NCI-H524 (cell line): Measurements from ENCODE around the gene UPF2.

Experiments
- DNase-seq, 2 experiments: peaks; one replicate each; lab custom pipeline; 2025; lab: John Stamatoyannopoulos, UW

Gene UPF2

GRCh38 chr10:11884706-11885423 lies 157.7 kb downstream of the UPF2 start:
- no peak for DNase-seq

DNA sequence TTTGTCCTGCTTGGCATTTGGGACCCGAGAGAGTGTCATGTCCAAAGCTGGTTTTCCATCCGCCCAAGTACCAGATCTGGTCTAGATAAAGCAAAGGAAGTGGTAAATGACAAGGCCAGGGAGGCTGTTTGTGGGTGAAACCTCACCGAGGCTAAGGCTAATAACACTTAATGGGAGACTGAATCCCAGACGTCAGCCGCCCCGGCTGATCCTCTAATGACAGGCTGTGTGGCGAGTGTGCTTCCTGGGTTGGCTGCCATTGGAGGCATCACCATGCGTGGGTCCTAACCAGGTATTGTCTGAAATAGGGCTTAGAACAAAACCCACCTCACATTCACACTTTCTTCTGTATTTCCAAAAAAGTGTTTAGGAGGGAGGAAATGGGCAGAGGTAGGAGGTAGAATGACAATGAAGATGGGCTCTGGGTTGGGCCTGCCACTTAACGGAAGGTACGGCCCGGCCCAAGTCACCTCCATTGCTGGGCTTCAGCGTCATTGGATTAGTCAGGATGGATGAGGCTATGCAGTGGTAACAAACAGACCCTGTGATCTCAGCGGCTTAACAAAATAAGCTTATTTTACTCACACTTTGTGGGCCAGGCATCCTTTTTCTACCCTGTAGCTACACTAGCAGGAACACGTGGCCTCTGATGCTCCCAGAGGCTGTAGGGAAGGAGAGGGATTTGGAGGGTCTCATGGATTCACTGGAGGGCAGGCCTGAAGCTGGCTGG lies 159.8 kb downstream of the UPF2 start:
- DNase-seq = no peak

DNA sequence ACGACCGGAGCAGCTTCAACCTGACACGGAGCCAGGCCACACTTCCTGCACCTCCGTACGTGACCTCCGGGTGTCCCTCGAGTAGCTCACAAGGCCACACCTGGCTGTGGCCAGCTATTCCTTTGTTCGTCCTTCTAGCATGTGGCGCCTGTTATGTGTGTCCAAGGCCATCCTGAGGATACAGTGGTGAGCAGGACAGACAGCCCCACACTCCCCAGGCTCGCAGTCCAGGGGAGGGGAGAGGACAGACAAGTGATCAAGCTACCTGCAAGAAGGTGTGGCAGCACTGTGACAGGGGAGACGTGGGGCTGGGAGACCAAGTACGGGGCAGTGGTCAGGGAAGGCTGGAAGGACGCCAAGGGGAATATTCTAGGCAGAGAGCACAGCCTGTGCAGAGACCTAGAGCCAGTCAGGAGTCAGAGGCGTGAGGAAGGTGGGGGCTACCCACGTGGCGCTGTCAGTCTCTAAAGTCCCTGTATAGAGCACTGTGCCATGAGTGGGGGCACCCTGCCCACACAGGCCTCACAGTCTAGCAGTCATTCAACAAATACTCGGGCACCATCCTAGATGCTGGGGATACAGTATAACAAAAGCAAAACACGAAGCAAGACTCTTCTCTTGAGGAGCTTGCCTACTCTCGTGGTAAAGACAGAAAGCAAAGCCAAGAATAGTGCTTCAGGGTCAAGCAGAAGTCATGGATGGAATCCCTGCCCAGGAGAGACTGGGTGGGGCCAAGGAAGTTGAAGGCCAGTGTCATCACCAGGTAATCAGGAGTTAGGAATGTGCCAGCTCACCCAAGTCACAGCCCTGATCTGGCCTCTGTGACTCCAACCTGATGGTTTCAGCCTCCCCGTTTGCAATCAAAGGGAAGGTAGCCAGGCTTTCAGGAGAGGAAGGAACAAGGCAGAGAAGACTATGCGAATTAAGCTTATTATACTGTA lies 160.9 kb downstream of the UPF2 start:
- DNase-seq = no peak

GRCh38 chr10:11881030-11881476 lies 161.6 kb downstream of the UPF2 start:
- DNase-seq = no peak

- no peak for DNase-seq
Measured at GRCh38 chr10:11880151-11881029, 162.2 kb downstream of the UPF2 start.

DNA sequence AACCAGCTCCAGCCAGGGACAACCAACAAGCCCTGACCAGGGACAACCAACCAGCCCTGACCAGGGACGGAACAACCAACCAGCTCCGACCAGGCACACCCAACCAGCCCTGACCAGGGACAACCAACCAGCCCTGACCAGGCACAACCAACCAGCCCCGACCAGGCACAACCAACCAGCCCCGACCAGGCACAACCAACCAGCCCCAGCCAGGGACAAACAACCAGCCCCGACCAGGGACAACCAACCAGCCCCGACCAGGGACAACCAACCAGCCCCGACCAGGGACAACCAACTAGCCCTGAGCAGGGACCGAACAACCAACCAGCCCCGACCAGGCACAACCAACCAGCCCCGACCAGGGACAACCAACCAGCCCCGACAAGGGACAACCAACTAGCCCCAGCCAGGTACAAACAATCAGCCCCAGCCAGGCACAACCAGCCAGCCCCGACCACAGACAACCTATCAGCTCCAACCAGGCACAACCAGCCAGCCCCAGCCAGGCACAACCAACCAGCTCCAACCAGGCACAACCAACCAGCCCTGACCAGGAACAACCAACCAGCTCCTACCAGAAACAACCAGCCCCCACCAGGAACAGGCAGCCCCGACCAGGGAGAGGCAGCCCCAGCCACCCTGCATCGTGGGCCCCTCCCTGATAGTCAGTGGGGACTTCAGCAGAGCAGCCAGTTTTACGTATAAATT lies 163.1 kb downstream of the UPF2 start:
- no peak for DNase-seq

DNA sequence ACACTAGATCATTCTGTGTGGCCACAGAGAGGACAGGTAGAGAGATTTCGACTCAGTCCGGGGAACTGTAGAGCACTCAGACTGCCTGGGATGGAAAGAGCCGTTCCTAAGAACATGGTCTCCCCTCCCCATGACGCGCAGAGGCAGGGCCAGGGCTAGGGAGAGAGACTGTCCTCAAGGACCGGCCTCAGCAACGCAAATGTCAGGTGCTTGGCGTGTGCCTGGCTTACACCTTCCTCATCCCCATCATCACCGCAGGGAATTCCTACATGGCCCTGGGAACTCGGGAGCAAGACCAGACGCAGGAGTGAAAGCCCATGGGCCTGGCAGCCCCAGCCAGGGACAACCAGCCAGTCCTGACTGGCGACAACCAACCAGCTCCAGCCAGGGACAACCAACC lies 163.8 kb downstream of the UPF2 start:
- DNase-seq = no peak

- DNase-seq = no peak
Measured at GRCh38 chr10:11877591-11877905, 165.1 kb downstream of the UPF2 start.

DNA sequence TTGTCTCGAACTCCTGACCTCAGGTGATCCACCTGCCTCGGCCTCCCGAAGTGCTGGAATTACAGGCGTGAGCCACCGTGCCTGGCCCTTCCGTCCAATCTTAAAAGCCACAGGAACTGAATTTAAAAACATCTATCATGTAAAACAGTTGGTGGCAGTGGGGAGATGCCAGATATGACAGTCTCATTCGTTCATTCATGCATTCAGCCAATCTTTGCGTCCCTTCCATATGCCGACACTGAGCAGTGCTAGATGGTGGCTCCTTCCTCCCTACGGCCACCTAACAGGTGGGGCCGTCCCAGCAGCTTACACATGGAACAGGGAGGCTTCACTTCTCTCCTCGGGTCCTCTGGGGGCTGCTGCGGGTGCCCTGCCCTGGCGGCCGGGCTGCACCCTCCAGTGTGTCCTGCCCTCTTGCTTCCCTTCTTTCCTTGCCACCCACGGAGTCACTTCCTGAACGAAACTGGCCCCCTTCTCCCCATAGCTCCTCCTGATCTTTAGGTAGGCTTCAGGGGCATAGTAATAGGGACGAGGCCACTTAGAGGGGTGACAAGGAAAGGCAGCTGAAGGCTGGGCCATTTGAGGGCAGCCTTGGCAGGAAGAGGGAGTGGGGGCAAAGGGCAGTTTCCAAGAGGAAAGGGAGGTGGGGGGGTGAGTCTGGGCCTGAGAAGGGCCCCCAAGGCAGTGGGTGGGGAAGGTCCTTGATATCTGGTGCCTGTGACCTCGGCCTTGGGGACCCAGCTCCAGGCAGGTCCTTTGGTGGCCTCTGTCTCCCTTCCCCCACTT lies 165.6 kb downstream of the UPF2 start:
- no peak for DNase-seq

DNA sequence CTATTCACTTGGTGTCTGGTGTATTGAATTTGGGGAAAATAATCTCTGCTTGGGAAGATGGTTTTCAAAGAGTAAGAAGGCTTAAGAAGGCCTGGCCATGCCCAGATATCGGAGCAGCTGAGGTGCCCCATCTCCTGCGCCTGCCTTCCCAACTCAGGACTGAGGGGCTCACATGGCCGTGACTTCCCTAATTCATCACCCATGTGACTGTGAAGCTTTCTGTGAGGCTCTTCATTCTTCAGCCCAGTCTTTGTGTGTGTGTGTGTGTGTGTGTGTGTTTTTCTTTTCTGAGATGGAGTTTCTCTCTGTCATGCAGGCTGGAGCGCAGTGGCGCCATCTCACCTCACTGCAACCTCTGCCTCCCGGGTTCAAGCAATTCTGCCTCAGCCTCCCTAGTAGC lies 166.3 kb downstream of the UPF2 start:
- DNase-seq = no peak

DNA sequence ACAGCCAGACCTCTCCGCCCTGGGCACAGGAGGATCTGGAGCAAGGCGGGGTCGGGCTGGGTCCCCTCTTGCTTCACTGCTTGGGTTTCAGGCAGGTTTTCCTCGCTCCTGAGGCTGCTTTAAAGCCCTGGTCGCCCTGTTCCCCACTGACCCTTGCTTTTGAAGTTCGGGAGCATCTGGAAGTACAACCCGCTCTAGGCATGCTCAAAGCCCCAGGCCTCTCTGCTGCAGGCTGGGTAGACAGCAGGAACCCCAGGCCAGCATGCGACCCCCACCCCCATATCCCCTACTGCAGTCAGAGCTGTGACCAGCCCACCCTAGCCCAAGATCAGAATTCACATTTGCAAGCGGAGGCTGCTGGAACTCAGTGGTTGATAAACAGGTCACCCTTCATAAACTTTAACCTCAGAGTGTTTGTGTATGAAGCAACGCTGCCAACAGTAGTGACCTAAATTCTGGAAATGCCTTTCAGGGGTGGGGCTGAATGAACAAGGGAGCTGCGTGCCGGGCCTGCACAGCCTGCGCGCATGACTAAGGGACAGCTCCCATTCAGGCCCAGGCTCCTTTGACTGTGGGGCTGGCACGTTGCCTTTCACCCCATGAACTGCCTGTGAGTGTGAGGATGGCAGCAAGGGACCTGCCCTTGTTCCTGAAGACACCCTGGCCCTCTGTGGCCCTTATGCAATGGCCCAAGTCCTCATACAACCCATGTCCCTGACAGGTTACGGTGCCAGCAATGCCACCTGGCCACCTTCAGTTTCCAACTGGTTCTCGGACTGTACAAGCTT lies 166.9 kb downstream of the UPF2 start:
- no peak for DNase-seq

DNA sequence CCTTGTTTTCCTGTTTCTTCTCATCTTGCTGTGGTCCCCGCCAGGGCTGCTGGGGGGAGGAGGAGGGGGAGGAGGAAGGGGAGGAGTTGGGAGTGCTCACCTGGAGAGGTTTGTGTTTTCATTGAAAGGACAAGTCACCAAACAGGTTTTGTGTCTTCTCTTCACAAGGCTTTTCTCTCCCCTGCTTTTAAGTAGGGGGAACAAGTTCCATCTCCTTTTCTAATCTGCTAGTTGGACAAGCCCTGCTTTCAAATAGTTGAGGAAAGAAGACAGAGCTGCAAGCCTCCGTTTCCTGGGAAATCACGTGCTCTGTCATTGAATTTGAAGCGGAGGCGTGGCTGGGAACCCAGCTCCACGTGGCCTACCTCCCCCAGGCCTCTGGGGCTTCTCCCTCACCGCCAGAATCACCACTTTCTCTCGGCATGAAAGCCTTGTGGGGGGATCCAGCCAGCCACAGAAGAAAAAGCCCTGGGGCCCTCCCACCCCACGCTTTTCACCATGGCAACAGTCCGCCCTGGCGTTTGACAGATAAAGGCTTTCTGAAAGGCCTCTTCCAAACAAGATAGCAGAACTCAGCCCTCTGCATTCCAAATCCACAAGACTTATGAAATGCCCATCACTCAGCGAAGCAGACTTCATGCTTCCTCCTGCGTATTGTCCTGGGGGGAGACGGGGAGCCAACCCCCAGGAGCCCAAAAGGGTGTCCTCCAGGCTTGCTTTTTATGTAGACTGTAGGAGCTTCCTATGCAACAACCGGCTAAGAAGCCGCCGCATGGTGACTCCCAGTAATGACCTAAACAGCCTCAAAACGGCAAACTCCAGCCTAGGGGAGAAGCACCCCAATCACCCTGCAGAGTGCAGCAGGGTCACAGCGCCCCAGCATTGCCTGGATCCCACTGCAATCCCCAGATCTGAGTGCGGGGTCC lies 167.8 kb downstream of the UPF2 start:
- DNase-seq = no peak

DNA sequence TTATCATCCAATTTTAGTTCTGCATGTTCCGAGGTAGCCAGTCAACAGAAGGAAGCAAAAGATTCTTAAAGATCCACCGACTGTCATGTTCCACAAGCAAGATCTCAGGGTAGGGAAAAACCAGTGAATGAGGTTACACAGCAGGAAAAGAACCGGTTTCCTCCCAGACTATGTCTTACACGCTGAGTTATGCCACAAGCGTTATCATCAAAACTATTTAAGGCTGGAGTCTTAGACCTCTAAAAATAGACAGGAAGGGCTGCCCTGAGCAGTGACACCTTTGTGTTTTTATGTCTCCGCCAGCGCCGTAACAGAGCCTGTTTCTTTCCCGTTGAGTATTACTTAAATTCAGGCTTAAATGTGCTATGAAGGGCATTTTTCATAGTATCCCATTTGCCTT lies 171.1 kb downstream of the UPF2 start:
- no peak for DNase-seq

GRCh38 chr10:11870900-11871400 lies 171.7 kb downstream of the UPF2 start:
- DNase-seq = no peak

GRCh38 chr10:11870461-11870780 lies 172.2 kb downstream of the UPF2 start:
- DNase-seq = no peak
